HEK293 (cell line): ENCODE results near the gene CST9.

ENCODE experiments used
- RBAK ChIP-seq: fragments of 450-650 bp; formaldehyde crosslinking; IDR thresholded peaks from 2 replicates; pipeline ENCODE4 v1.5.1; 2016; ENCODE audit warnings: missing biosample characterization, missing genetic modification characterization
- REST ChIP-seq: fragments of 450-650 bp; formaldehyde crosslinking; IDR thresholded peaks from 2 replicates; pipeline ENCODE4 v1.5.1; 2016; ENCODE audit warnings: missing biosample characterization, missing genetic modification characterization
- YY1 ChIP-seq: fragments of 450-650 bp; formaldehyde crosslinking; IDR thresholded peaks from 2 replicates; pipeline ENCODE4 v1.5.1; 2018; ENCODE audit warnings: missing biosample characterization, missing genetic modification characterization
- ZBTB7A ChIP-seq: fragments of 450-650 bp; formaldehyde crosslinking; IDR thresholded peaks from 2 replicates; pipeline ENCODE4 v1.5.1; 2016; ENCODE audit warnings: low read depth, missing biosample characterization, missing genetic modification characterization
- ZNF10 ChIP-seq: fragments of 450-650 bp; formaldehyde crosslinking; IDR thresholded peaks from 2 replicates; pipeline ENCODE4 v1.5.1; 2017; ENCODE audit warnings: missing biosample characterization, missing genetic modification characterization
- ZNF324 ChIP-seq: fragments of 450-650 bp; formaldehyde crosslinking; IDR thresholded peaks from 2 replicates; pipeline ENCODE4 v1.5.1; 2016; ENCODE audit warnings: missing biosample characterization, missing genetic modification characterization
- ZSCAN18 ChIP-seq: fragments of 450-650 bp; formaldehyde crosslinking; IDR thresholded peaks from 2 replicates; pipeline ENCODE4 v1.5.1; 2016; ENCODE audit warnings: missing biosample characterization, missing genetic modification characterization
- TF ChIP-seq, protein P1 (sequence below): fragments of 450-650 bp; formaldehyde crosslinking; IDR thresholded peaks from 2 replicates; pipeline ENCODE4 v1.5.1; 2016; ENCODE audit warnings: missing biosample characterization, missing genetic modification characterization

GRCh38 chr20:23636182-23636907 is 30.6 kb upstream of the CST9 start:
- TF ChIP-seq ZBTB7A (tag by site-specific recombination) (no peak), ZSCAN18 (tag by site-specific recombination) (no peak), ZNF324 (no peak), ZNF10 (tag by site-specific recombination) (no peak), REST (tag by site-specific recombination) (no peak), YY1 (no peak), RBAK (no peak)
- TF ChIP-seq, protein P1, sequence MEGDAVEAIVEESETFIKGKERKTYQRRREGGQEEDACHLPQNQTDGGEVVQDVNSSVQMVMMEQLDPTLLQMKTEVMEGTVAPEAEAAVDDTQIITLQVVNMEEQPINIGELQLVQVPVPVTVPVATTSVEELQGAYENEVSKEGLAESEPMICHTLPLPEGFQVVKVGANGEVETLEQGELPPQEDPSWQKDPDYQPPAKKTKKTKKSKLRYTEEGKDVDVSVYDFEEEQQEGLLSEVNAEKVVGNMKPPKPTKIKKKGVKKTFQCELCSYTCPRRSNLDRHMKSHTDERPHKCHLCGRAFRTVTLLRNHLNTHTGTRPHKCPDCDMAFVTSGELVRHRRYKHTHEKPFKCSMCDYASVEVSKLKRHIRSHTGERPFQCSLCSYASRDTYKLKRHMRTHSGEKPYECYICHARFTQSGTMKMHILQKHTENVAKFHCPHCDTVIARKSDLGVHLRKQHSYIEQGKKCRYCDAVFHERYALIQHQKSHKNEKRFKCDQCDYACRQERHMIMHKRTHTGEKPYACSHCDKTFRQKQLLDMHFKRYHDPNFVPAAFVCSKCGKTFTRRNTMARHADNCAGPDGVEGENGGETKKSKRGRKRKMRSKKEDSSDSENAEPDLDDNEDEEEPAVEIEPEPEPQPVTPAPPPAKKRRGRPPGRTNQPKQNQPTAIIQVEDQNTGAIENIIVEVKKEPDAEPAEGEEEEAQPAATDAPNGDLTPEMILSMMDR (tag by site-specific recombination): no peak
